NCI-H748 (cell line): ENCODE data around the gene DICER1.

Experiments
- DNase-seq: peaks from one replicate; lab custom pipeline; 2025; ENCODE audit not compliant: unreplicated experiment; lab: John Stamatoyannopoulos, UW

Gene DICER1

DNA sequence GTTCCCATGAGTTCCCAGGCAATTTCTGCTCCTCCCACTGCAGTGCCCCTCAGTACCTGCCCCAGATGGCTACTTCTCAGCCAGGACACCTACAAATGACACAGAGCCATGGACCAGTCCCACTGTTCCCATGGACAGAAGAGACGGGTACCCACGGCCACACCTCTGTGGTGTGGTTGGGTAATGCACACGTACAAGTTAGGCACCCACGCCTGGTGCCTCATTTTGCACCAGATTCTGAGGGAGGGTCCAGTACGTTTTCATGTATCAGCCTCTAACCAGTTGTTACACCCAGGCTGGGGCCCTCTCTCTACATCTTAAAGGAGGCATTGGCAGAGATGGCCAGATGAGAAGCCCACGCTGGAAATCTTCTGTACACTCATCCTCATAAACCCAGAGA lies 114.0 kb downstream of the DICER1 start:
- DNase-seq, result no peak

- DNase-seq, result no peak
Observed at GRCh38 chr14:95041477-95042020, 115.8 kb downstream of the DICER1 start.

DNA sequence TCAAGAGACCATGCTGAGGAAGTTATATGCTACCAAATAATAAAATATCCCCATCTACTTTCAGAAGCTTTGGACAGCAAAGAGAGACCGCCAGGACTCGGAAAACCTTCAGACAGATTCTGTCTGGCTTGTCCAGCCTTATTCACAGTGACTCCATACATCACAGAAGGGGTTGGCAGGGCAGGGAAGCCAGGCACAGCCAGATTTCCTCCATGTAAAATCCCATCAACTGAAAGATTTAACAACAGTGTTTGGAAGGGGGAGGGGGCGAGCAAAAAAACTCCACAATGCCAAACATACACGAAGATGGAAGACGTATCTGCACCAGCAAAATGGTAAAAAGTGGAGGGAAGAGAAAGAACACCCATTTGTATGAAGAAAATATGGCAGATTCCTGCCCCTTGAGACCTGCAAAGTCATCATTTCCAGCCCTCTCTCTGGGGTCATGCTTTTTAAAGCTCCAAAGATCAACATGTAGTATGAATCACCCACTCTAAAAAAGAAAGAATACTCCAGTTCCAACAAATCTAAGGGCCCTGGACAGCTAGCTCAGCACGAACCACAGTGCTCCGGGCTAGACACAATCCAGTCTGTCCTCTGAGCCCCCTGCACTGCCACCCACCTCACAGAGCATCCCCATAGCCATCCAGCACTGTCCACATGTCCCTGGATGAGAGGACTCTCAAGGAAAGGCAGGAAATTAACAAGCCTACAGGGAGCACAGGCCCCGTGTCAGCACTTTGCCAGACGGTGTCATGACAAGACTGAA lies 116.4 kb downstream of the DICER1 start:
- no peak for DNase-seq

- DNase-seq, result no peak
Observed at GRCh38 chr14:95039993-95040348, 117.4 kb downstream of the DICER1 start.

- no peak for DNase-seq
Observed at GRCh38 chr14:95039259-95039992, 117.9 kb downstream of the DICER1 start.

- DNase-seq, result no peak
Observed at GRCh38 chr14:95038521-95039250, 118.6 kb downstream of the DICER1 start.

DNA sequence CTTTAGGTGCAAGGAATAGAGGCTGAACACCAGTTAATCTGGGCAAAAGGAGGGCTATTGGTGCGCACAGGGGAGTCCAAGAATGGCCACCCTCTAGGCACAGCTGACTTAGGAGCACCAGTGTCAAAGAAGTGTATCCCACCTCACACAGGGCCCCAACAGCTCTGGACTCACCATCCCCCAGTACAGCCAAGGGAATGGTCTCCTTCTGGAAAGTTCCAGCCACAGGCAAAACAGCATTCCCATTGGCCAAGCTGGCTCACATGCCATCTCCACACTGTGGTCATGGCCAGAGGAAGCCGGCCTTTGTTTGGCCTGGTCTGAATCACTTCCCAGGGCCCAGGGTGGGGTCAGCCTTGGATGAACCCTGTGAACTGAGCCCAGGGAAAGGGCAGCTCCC lies 120.1 kb downstream of the DICER1 start:
- DNase-seq, result no peak
